GM19438 (cell line): ENCODE measurements around the gene NCOA1.
"Not testable (repeated sequence)": the region's sequence is repeated elsewhere in the genome, so short reads cannot be mapped to it uniquely, and the experiment has no call there.

Experiments used
- ATAC-seq: cut with Tn5 transposase; IDR thresholded peaks from one replicate; pipeline ENCODE4 v1.9.1; 2021; ENCODE audit warnings: low read depth; ENCODE audit not compliant: unreplicated experiment

The NCOA1 gene

GRCh38 chr2:24531610-24532009 lies 40.6 kb downstream of the NCOA1 start:
- not testable (repeated sequence) for ATAC-seq

- ATAC-seq: not testable (repeated sequence)
These were observed 41.0 kb downstream of the NCOA1 start for GRCh38 chr2:24532057-24532456.

- not testable (repeated sequence) for ATAC-seq
These were observed 42.5 kb downstream of the NCOA1 start for GRCh38 chr2:24533574-24533973.

GRCh38 chr2:24538720-24539119 lies 47.7 kb downstream of the NCOA1 start:
- ATAC-seq: no peak

- no peak for ATAC-seq
These were observed 48.2 kb downstream of the NCOA1 start for GRCh38 chr2:24539258-24539657.

GRCh38 chr2:24540011-24540477 lies 49.0 kb downstream of the NCOA1 start:
- ATAC-seq: no peak

- no peak for ATAC-seq
These were observed 50.6 kb downstream of the NCOA1 start for GRCh38 chr2:24541621-24542020.

GRCh38 chr2:24542269-24542872 lies 51.3 kb downstream of the NCOA1 start:
- no peak for ATAC-seq

- ATAC-seq: no peak
These were observed 52.2 kb downstream of the NCOA1 start for GRCh38 chr2:24543252-24543651.

GRCh38 chr2:24544456-24545115 lies 53.5 kb downstream of the NCOA1 start:
- no peak for ATAC-seq

GRCh38 chr2:24546669-24547068 lies 55.6 kb downstream of the NCOA1 start:
- ATAC-seq: no peak

GRCh38 chr2:24548058-24548457 lies 57.0 kb downstream of the NCOA1 start:
- no peak for ATAC-seq

GRCh38 chr2:24550301-24550700 lies 59.2 kb downstream of the NCOA1 start:
- ATAC-seq: not testable (repeated sequence)

- no peak for ATAC-seq
These were observed 60.0 kb downstream of the NCOA1 start for GRCh38 chr2:24551016-24551415.

- ATAC-seq: no peak
These were observed 61.8 kb downstream of the NCOA1 start for GRCh38 chr2:24552836-24553235.

GRCh38 chr2:24558781-24559472 lies 67.9 kb downstream of the NCOA1 start:
- ATAC-seq: no peak

GRCh38 chr2:24559473-24560113 lies 68.5 kb downstream of the NCOA1 start:
- ATAC-seq: no peak

GRCh38 chr2:24565537-24565936 lies 74.5 kb downstream of the NCOA1 start:
- no peak for ATAC-seq

- no peak for ATAC-seq
These were observed 75.2 kb downstream of the NCOA1 start for GRCh38 chr2:24566209-24566608.

GRCh38 chr2:24566630-24567029 lies 75.6 kb downstream of the NCOA1 start:
- ATAC-seq: no peak

GRCh38 chr2:24568551-24568950 lies 77.5 kb downstream of the NCOA1 start:
- no peak for ATAC-seq
